ENCODE results near the gene ALDOB. TPM values are rescaled to one million over a fixed set of nuclear protein-coding genes. Genes with fewer than 3 reads are reported as not detected.

ALDOB gene
- total RNA-seq, 2 donors from 2014 or later = 23.4 to 86.6 TPM

GRCh38 chr9:101417389-101417788 lies 18.2 kb downstream of the ALDOB start:
- intact Hi-C loops (cut with DNase I) = no loop called here
- H3K36me3 ChIP-seq (replicated peaks in 1 of 2; ENCODE audit: insufficient read depth in 1 of 2, low read depth in 2 of 2) = no peaks in the 10 kb centered on the region
- H3K4me1 ChIP-seq = peaks cover 50% of the 10 kb centered on the region
- TF ChIP-seq POLR2A (IDR thresholded peaks at IDR 0.05) = no peak
- no peak for TF ChIP-seq CTCF (IDR thresholded peaks at IDR 0.05)
- H3K27ac ChIP-seq = peak overlapping the region in 2 of 4 donors; percentile 9 to 27
- DNase-seq (no peak), ATAC-seq (no peak)
- no peaks in the 10 kb centered on the region for H3K27me3 ChIP-seq
- H3K9me3 ChIP-seq = no peaks in the 10 kb centered on the region
- H3K4me3 ChIP-seq = no peak overlapping the region

GRCh38 chr9:101415578-101415977 lies 20.0 kb downstream of the ALDOB start:
- H3K27ac ChIP-seq = no peak overlapping the region
- H3K27me3 ChIP-seq = no peaks in the 10 kb centered on the region
- ATAC-seq (no peak), DNase-seq (no peak)
- no peak for TF ChIP-seq CTCF (IDR thresholded peaks at IDR 0.05)
- TF ChIP-seq POLR2A (IDR thresholded peaks at IDR 0.05) = no peak
- H3K9me3 ChIP-seq = peaks cover 0 to 5% (median 0%) of the 10 kb centered on the region in 3 donors
- no peaks in the 10 kb centered on the region for H3K36me3 ChIP-seq (replicated peaks in 1 of 2; ENCODE audit: insufficient read depth in 1 of 2, low read depth in 2 of 2)
- H3K4me3 ChIP-seq = no peak overlapping the region
- H3K4me1 ChIP-seq = peaks cover 32% of the 10 kb centered on the region
- intact Hi-C loops (cut with DNase I) = no loop called here

GRCh38 chr9:101414839-101415238 lies 20.7 kb downstream of the ALDOB start:
- intact Hi-C loops (cut with DNase I) = no loop called here
- Histone ChIP-seq H3K9me3 (peaks cover 0 to 13% (median 0%) of the 10 kb centered on the region in 3 donors), H3K4me3 (no peak overlapping the region), H3K36me3 (replicated peaks in 1 of 2; ENCODE audit: insufficient read depth in 1 of 2, low read depth in 2 of 2) (no peaks in the 10 kb centered on the region), H3K4me1 (peaks cover 28% of the 10 kb centered on the region), H3K27ac (no peak overlapping the region), H3K27me3 (no peaks in the 10 kb centered on the region)
- DNase-seq = no peak
- no peak for ATAC-seq
- no peak for TF ChIP-seq POLR2A (IDR thresholded peaks at IDR 0.05)
- TF ChIP-seq CTCF (IDR thresholded peaks at IDR 0.05) = no peak

- no peaks in the 10 kb centered on the region for H3K27me3 ChIP-seq
- no peak overlapping the region for H3K4me3 ChIP-seq
- no peak for ATAC-seq
- no peaks in the 10 kb centered on the region for H3K4me1 ChIP-seq
- DNase-seq = no peak
- peaks cover 0 to 59% (median 0%) of the 10 kb centered on the region in 3 donors for H3K9me3 ChIP-seq
- H3K27ac ChIP-seq = no peak overlapping the region
- WGBS, 2 donors = 98 to 99% methylated on average over 4 of the region's 4 CpGs
- peaks cover 36 to 40% of the 10 kb centered on the region in 2 donors for H3K36me3 ChIP-seq (replicated peaks in 1 of 2; ENCODE audit: insufficient read depth in 1 of 2, low read depth in 2 of 2)
- intact Hi-C loops (cut with DNase I) = no loop called here
- TF ChIP-seq POLR2A (IDR thresholded peaks at IDR 0.05) (no peak), CTCF (IDR thresholded peaks at IDR 0.05) (no peak)
Observed at GRCh38 chr9:101409079-101409477, 26.5 kb downstream of the ALDOB start.

- Histone ChIP-seq H3K36me3 (replicated peaks in 1 of 2; ENCODE audit: insufficient read depth in 1 of 2, low read depth in 2 of 2) (peaks cover 40 to 42% of the 10 kb centered on the region in 2 donors), H3K27ac (no peak overlapping the region), H3K27me3 (no peaks in the 10 kb centered on the region), H3K4me3 (no peak overlapping the region), H3K4me1 (no peaks in the 10 kb centered on the region), H3K9me3 (peaks cover 0 to 64% (median 0%) of the 10 kb centered on the region in 3 donors)
- DNase-seq (no peak), ATAC-seq (no peak)
- TF ChIP-seq POLR2A (IDR thresholded peaks at IDR 0.05) = no peak
- no peak for TF ChIP-seq CTCF (IDR thresholded peaks at IDR 0.05)
- 92 to 98% methylated on average over 5 of the region's 5 CpGs for WGBS, 2 donors
- intact Hi-C loops (cut with DNase I) = no loop called here
Observed at GRCh38 chr9:101408374-101409078, 27.0 kb downstream of the ALDOB start.
